ENCODE measurements around the gene RNF151. TPM values are rescaled to one million over a fixed set of nuclear protein-coding genes. Genes with fewer than 3 reads are reported as not detected.

Gene RNF151
- total and polyA plus RNA-seq, 2 donors (not counting 1 experiment from before 2014, with no cell fraction given), result not detected

DNA sequence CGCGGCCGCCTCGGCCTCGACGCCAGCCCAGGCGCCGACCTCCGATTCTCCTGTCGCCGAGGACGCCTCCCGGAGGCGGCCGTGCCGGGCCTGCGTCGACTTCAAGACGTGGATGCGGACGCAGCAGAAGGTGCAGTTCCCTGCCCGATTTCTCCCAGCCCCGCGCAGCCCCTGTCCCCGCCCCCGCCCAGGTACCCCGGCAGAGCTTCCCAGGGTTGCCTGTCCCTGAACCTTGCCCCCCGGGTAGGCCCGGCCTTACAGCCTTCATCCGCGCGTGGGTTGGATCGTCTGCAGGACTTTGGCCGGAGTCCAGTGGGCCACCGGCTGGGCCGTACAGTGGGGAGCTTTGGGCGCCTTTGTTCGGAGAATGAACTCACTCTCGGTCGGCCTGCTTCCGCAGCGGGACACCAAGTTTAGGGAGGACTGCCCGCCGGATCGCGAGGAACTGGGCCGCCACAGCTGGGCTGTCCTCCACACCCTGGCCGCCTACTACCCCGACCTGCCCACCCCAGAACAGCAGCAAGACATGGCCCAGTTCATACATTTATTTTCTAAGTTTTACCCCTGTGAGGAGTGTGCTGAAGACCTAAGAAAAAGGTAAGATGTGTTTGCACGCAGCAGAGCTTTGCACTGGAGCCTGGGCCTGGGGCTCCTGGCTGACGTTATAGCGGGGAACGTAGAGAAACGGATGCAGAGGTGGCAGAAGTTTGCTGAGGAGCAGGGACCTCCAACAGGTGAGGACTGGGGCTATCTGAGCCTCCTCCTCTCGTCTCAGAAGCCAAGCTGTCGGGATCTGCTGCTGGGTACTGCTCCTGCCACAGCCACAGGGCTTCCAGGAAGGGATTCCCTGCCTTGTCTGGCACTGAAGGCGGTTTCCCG is 17.9 kb downstream of the RNF151 start:
- peak overlapping the region; percentile 29 for H2AFZ ChIP-seq (ENCODE audit: low read length)
- H3K79me2 ChIP-seq (ENCODE audit: control insufficient read depth, insufficient read depth, low read length), result peaks cover 11% of the 10 kb centered on the region
- peaks cover 9% of the 10 kb centered on the region for H3K4me1 ChIP-seq (ENCODE audit: control insufficient read depth, extremely low read depth, insufficient read depth, low read length)
- H3K36me3 ChIP-seq (ENCODE audit: control insufficient read depth, insufficient read depth, low read length), result peaks cover 14% of the 10 kb centered on the region
- TF ChIP-seq EZH2 (IDR thresholded peaks at IDR 0.05; ENCODE audit: low read length, missing control alignments), result no peak
- TF ChIP-seq, protein P1, sequence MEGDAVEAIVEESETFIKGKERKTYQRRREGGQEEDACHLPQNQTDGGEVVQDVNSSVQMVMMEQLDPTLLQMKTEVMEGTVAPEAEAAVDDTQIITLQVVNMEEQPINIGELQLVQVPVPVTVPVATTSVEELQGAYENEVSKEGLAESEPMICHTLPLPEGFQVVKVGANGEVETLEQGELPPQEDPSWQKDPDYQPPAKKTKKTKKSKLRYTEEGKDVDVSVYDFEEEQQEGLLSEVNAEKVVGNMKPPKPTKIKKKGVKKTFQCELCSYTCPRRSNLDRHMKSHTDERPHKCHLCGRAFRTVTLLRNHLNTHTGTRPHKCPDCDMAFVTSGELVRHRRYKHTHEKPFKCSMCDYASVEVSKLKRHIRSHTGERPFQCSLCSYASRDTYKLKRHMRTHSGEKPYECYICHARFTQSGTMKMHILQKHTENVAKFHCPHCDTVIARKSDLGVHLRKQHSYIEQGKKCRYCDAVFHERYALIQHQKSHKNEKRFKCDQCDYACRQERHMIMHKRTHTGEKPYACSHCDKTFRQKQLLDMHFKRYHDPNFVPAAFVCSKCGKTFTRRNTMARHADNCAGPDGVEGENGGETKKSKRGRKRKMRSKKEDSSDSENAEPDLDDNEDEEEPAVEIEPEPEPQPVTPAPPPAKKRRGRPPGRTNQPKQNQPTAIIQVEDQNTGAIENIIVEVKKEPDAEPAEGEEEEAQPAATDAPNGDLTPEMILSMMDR (conservative IDR thresholded peaks at IDR 0.05 in 1 of 2, IDR thresholded peaks at IDR 0.05 in 1 of 2; ENCODE audit: low read depth in 1 of 2, low read length in 2 of 2), result no peak
- H3K27ac ChIP-seq (ENCODE audit: insufficient read depth, low read length), result peak overlapping the region; percentile 28
- no peaks in the 10 kb centered on the region for H4K20me1 ChIP-seq (ENCODE audit: control insufficient read depth, extremely low read depth, insufficient read depth, low read length)
- peak in 1 of 2 donors; percentile 42 for DNase-seq (ENCODE audit: low read depth in 2 of 2)
- H3K4me2 ChIP-seq (ENCODE audit: extremely low read depth, insufficient read depth, low read length), result peak overlapping the region; percentile 100
- H3K9ac ChIP-seq (ENCODE audit: insufficient read depth, low read length), result peak overlapping the region; percentile 83
- peak overlapping the region; percentile 73 to 84 (median 77) for H3K4me3 ChIP-seq (replicated peaks in 1 of 4; ENCODE audit: control extremely low read depth in 1 of 4, insufficient read depth in 1 of 4, low read depth in 3 of 4, low read length in 4 of 4)
- peaks cover 24% of the 10 kb centered on the region for H3K27me3 ChIP-seq (ENCODE audit: control insufficient read depth, insufficient read depth, low read length)
- H3K9me3 ChIP-seq (ENCODE audit: control insufficient read depth, insufficient read depth, low read depth, low read length), result no peaks in the 10 kb centered on the region

DNA sequence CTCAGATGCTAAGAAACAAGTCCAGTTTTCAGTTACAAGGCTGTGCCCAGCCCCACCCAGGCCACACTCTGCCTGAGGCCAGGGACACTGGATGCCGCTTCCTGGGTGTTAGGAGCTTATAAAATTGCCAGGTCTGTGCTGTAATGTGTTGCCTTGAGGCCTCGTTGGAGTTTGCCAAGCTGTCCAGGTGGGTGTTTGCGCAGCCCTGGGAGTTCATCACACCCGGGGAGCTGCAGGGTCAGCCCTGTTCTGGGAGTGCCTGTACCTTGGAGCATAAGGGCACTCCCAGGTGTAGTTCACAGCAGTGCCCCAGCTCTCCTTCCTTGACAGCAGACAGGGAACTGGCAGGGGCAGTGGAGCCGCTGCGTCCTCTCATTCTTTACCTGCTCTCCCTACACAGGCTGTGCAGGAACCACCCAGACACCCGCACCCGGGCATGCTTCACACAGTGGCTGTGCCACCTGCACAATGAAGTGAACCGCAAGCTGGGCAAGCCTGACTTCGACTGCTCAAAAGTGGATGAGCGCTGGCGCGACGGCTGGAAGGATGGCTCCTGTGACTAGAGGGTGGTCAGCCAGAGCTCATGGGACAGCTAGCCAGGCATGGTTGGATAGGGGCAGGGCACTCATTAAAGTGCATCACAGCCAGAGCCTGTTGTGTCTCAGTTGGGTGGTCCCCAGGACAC is 19.0 kb downstream of the RNF151 start:
- Histone ChIP-seq H3K79me2 (ENCODE audit: control insufficient read depth, insufficient read depth, low read length) (peaks cover 11% of the 10 kb centered on the region), H3K27me3 (ENCODE audit: control insufficient read depth, insufficient read depth, low read length) (peaks cover 21% of the 10 kb centered on the region), H3K9ac (ENCODE audit: insufficient read depth, low read length) (no peak overlapping the region), H3K27ac (ENCODE audit: insufficient read depth, low read length) (no peak overlapping the region), H3K4me1 (ENCODE audit: control insufficient read depth, extremely low read depth, insufficient read depth, low read length) (peaks cover 11% of the 10 kb centered on the region), H3K36me3 (ENCODE audit: control insufficient read depth, insufficient read depth, low read length) (peaks cover 14% of the 10 kb centered on the region), H3K4me3 (replicated peaks in 1 of 4; ENCODE audit: control extremely low read depth in 1 of 4, insufficient read depth in 1 of 4, low read depth in 3 of 4, low read length in 4 of 4) (peak overlapping the region in 3 of 4 experiments; percentile 73 to 80 (median 74)), H2AFZ (ENCODE audit: low read length) (no peak overlapping the region), H3K4me2 (ENCODE audit: extremely low read depth, insufficient read depth, low read length) (peak overlapping the region; percentile 100), H3K9me3 (ENCODE audit: control insufficient read depth, insufficient read depth, low read depth, low read length) (no peaks in the 10 kb centered on the region), H4K20me1 (ENCODE audit: control insufficient read depth, extremely low read depth, insufficient read depth, low read length) (no peaks in the 10 kb centered on the region)
- TF ChIP-seq, protein P1 (conservative IDR thresholded peaks at IDR 0.05 in 1 of 2, IDR thresholded peaks at IDR 0.05 in 1 of 2; ENCODE audit: low read depth in 1 of 2, low read length in 2 of 2), result no peak
- no peak for TF ChIP-seq EZH2 (IDR thresholded peaks at IDR 0.05; ENCODE audit: low read length, missing control alignments)
- DNase-seq (ENCODE audit: low read depth in 2 of 2), result no peak

DNA sequence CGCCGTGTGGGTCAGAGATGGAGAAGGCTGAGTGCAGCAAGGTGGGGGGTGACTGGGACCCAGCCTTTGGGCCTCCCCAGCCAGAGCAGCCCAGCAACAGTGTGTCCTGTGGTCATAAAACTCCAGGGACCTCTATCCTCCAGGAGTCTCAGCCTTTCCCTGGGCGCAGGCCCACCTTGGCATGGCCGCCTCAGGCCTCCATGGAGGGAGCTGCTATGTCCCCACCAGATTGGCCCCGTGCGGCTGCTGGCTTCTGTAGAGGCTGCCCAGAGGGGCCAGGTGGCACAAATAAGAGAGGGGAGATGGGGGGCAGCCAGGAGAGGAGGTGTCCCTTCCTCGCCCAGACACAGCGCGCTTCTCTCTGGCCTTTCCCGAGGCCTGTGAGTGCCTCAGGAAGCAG is 20.5 kb downstream of the RNF151 start:
- Histone ChIP-seq H4K20me1 (ENCODE audit: control insufficient read depth, extremely low read depth, insufficient read depth, low read length) (no peaks in the 10 kb centered on the region), H3K27me3 (ENCODE audit: control insufficient read depth, insufficient read depth, low read length) (peaks cover 21% of the 10 kb centered on the region), H3K4me2 (ENCODE audit: extremely low read depth, insufficient read depth, low read length) (no peak overlapping the region), H3K36me3 (ENCODE audit: control insufficient read depth, insufficient read depth, low read length) (peaks cover 14% of the 10 kb centered on the region), H3K27ac (ENCODE audit: insufficient read depth, low read length) (no peak overlapping the region), H3K4me1 (ENCODE audit: control insufficient read depth, extremely low read depth, insufficient read depth, low read length) (peaks cover 14% of the 10 kb centered on the region), H3K79me2 (ENCODE audit: control insufficient read depth, insufficient read depth, low read length) (peaks cover 11% of the 10 kb centered on the region), H3K9ac (ENCODE audit: insufficient read depth, low read length) (no peak overlapping the region), H2AFZ (ENCODE audit: low read length) (no peak overlapping the region), H3K4me3 (replicated peaks in 1 of 4; ENCODE audit: control extremely low read depth in 1 of 4, insufficient read depth in 1 of 4, low read depth in 3 of 4, low read length in 4 of 4) (no peak overlapping the region), H3K9me3 (ENCODE audit: control insufficient read depth, insufficient read depth, low read depth, low read length) (no peaks in the 10 kb centered on the region)
- TF ChIP-seq, protein P1 (conservative IDR thresholded peaks at IDR 0.05 in 1 of 2, IDR thresholded peaks at IDR 0.05 in 1 of 2; ENCODE audit: low read depth in 1 of 2, low read length in 2 of 2), result no peak
- no peak for TF ChIP-seq EZH2 (IDR thresholded peaks at IDR 0.05; ENCODE audit: low read length, missing control alignments)
- no peak for DNase-seq (ENCODE audit: low read depth in 2 of 2)
